H4 (cell line): ENCODE measurements around the gene TSHB. TPM values are rescaled to one million over a fixed set of nuclear protein-coding genes. Genes with fewer than 3 reads are reported as not detected.

Experiments used
- total RNA-seq: library from RNA; depleted of rRNA; stranded (reverse); fragments of >200 nt; shearing (Covaris generic); gene quantifications from 2 replicates; pipeline ENCODE4 v1.2.3, GENCODE V29; 2014; rRNA removed

TSHB gene
- total RNA-seq, 1 experiment from 2014 or later: not detected

Other genes starting within 250 kb of the TSHB start
- 26.4 and 39.9 TPM in 2 replicates for gene SIKE1, start 249.1 kb upstream of the TSHB start, total RNA-seq
- gene SYCP1, start 175.0 kb upstream of the TSHB start, total RNA-seq: not detected in 2 replicates
- gene TSPAN2, start 59.7 kb downstream of the TSHB start, total RNA-seq: 1.3 and 3.7 TPM in 2 replicates